PC-9 (cell line): ENCODE results near the gene SPPL3. TPM values are rescaled to one million over a fixed set of nuclear protein-coding genes. Genes with fewer than 3 reads are reported as not detected.

ENCODE experiments used
- BruUV-seq: library from RNA; stranded (reverse); fragments of 400-500 nt; replicated peaks from 2 replicates; lab custom pipeline; 2021; lab: Mats Ljungman, UMichigan
- CTCF ChIA-PET: fragments of 300-600 bp; sonication (Branson Sonifier 250); formaldehyde crosslinking; loops from one replicate; lab custom pipeline; 2022; ENCODE audit warnings: antibody characterized with exemption; lab: Charles Lee
- POLR2A ChIA-PET: fragments of 300-600 bp; sonication (Branson Sonifier 250); formaldehyde crosslinking; loops from one replicate; lab custom pipeline; 2022; ENCODE audit warnings: antibody characterized with exemption; ENCODE audit not compliant: unreplicated experiment; lab: Charles Lee
- DNase-seq, 2 experiments: peaks; one replicate each; pipeline versions ENCODE4 v3.0.0 to v3.0.0-alpha.2; 2015 to 2022; ENCODE audit warnings: mixed read lengths in 1 of 2
- H2AFZ ChIP-seq: fragments of 200-600 bp; sonication (generic); 2 replicates; pipeline ENCODE4 v1.8.1; 2017; ENCODE audit warnings: antibody characterized with exemption
- H3F3A ChIP-seq: fragments of 200-600 bp; sonication (generic); 2 replicates; pipeline ENCODE4 v1.8.1; 2017; ENCODE audit warnings: antibody characterized with exemption, mild to moderate bottlenecking, low read depth; ENCODE audit not compliant: insufficient read depth
- H3K27ac ChIP-seq: fragments of 200-600 bp; sonication (generic); 2 replicates; pipeline ENCODE4 v1.6.1; 2016; ENCODE audit warnings: mixed run types
- H3K27me3 ChIP-seq: fragments of 200-600 bp; sonication (generic); 2 replicates; pipeline ENCODE4 v1.6.1; 2016; ENCODE audit warnings: low read depth, mixed run types; ENCODE audit not compliant: insufficient read depth
- H3K36me3 ChIP-seq: fragments of 200-600 bp; sonication (generic); 2 replicates; pipeline ENCODE4 v1.6.1; 2016; ENCODE audit warnings: low read depth, mixed run types
- H3K4me1 ChIP-seq: fragments of 200-600 bp; sonication (generic); replicated peaks from 2 replicates; pipeline ENCODE4 v1.6.1; 2016; ENCODE audit warnings: mixed run types; ENCODE audit not compliant: insufficient read depth
- H3K4me2 ChIP-seq: fragments of 200-600 bp; sonication (generic); 2 replicates; pipeline ENCODE4 v1.6.1; 2017; ENCODE audit warnings: mixed run types
- H3K4me3 ChIP-seq: fragments of 200-600 bp; sonication (generic); 2 replicates; pipeline ENCODE4 v1.6.1; 2016; ENCODE audit warnings: mixed run types
- H3K79me2 ChIP-seq: fragments of 200-600 bp; sonication (generic); 2 replicates; pipeline ENCODE4 v1.6.1; 2017; ENCODE audit warnings: low read depth, mixed run types
- H3K9me2 ChIP-seq: fragments of 200-600 bp; sonication (generic); 2 replicates; pipeline ENCODE4 v1.8.1; 2017; ENCODE audit warnings: mild to moderate bottlenecking; ENCODE audit not compliant: insufficient read depth
- H3K9me3 ChIP-seq: fragments of 200-600 bp; sonication (generic); 2 replicates; pipeline ENCODE4 v1.8.1; 2016; ENCODE audit warnings: low read depth; ENCODE audit not compliant: insufficient read depth
- H4K20me1 ChIP-seq: fragments of 200-600 bp; sonication (generic); 2 replicates; pipeline ENCODE4 v1.8.1; 2017; ENCODE audit not compliant: insufficient read depth
- EZH2 ChIP-seq: fragments of 200-600 bp; sonication (generic); IDR thresholded peaks from 2 replicates; pipeline ENCODE4 v1.8.0; 2017; ENCODE audit warnings: antibody characterized with exemption, low read depth
- intact Hi-C: fragments of 100-400 bp; cut with micrococcal nuclease; formaldehyde crosslinking; loops from one replicate; pipeline ENCODE4 v1.10.0; 2022; ENCODE audit not compliant: unreplicated experiment
- total RNA-seq: library from RNA; stranded (reverse); gene quantifications from 2 replicates; pipeline ENCODE4 v1.2.3, GENCODE V29; 2021
- TF ChIP-seq, protein P1 (sequence below): fragments of 200-600 bp; sonication (generic); conservative IDR thresholded peaks from 2 replicates; pipeline ENCODE4 v1.6.1; 2017; ENCODE audit warnings: mixed run types, antibody characterized with exemption, mild to moderate bottlenecking, moderate library complexity

Gene SPPL3
- total RNA-seq, 1 experiment from 2014 or later = 44.7 TPM

DNA sequence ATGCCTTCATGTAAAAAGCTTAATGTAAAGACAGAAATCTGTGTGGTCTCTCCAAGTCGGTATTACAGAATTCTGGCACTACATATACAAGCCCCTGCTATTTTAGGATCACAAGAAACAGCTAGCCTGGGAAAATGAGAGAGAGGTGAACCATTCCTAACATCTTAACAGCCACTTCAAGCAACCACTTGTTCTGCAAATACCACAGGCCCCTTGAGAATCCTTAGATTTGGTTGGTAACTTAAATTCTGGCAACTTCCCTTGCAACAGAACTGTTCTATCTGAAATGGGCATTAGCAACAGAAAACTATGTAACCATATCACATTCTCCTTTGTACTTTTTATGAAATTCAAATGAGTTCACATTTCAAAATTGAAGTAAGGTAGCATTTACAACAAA lies 68.5 kb downstream of the SPPL3 start:
- TF ChIP-seq EZH2 = no peak
- TF ChIP-seq, protein P1, sequence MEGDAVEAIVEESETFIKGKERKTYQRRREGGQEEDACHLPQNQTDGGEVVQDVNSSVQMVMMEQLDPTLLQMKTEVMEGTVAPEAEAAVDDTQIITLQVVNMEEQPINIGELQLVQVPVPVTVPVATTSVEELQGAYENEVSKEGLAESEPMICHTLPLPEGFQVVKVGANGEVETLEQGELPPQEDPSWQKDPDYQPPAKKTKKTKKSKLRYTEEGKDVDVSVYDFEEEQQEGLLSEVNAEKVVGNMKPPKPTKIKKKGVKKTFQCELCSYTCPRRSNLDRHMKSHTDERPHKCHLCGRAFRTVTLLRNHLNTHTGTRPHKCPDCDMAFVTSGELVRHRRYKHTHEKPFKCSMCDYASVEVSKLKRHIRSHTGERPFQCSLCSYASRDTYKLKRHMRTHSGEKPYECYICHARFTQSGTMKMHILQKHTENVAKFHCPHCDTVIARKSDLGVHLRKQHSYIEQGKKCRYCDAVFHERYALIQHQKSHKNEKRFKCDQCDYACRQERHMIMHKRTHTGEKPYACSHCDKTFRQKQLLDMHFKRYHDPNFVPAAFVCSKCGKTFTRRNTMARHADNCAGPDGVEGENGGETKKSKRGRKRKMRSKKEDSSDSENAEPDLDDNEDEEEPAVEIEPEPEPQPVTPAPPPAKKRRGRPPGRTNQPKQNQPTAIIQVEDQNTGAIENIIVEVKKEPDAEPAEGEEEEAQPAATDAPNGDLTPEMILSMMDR = no peak
- intact Hi-C loops = no loop called here
- Histone ChIP-seq H3K79me2 (peaks cover 54% of the 10 kb centered on the region), H3F3A (peaks cover 17% of the 10 kb centered on the region; the same call in 1 of the 2 replicates), H3K9me2 (no peaks in the 10 kb centered on the region), H3K4me2 (no peak overlapping the region), H3K27ac (no peak overlapping the region), H3K9me3 (no peaks in the 10 kb centered on the region), H3K4me3 (no peak overlapping the region), H2AFZ (no peak overlapping the region), H3K36me3 (no peaks in the 10 kb centered on the region), H4K20me1 (peaks cover 44% of the 10 kb centered on the region), H3K4me1 (no peaks in the 10 kb centered on the region; the same call in 1 of the 2 replicates), H3K27me3 (no peaks in the 10 kb centered on the region)
- CTCF ChIA-PET = no interaction called here
- no peak for DNase-seq
- POLR2A ChIA-PET = no interaction called here
- BruUV-seq = no TSS peak

DNA sequence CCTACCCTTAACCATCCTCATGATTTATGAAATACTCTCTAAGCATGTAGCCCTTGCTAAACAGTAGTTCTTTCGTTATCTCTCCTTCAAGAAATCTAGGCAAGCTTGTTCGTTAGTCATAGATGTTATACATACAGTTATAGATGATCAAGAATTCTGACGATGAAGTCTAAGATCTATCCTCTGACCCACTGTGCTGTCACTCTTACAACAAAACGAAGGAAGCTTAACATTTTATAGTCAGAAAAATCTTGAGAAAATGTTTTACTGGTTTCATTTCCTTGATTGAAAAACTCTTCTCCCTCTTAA lies 68.9 kb downstream of the SPPL3 start:
- H3K9me3 ChIP-seq = no peaks in the 10 kb centered on the region
- POLR2A ChIA-PET = no interaction called here
- CTCF ChIA-PET = no interaction called here
- no peak overlapping the region for H3K4me3 ChIP-seq
- intact Hi-C loops = no loop called here
- H3K79me2 ChIP-seq = peaks cover 54% of the 10 kb centered on the region
- H3K9me2 ChIP-seq = no peaks in the 10 kb centered on the region
- no peaks in the 10 kb centered on the region for H3K36me3 ChIP-seq
- H3F3A ChIP-seq = peaks cover 18% of the 10 kb centered on the region; the same call in 1 of the 2 replicates
- no peaks in the 10 kb centered on the region for H3K27me3 ChIP-seq
- H3K4me2 ChIP-seq = no peak overlapping the region
- H3K4me1 ChIP-seq = no peaks in the 10 kb centered on the region; the same call in 1 of the 2 replicates
- peaks cover 45% of the 10 kb centered on the region for H4K20me1 ChIP-seq
- H3K27ac ChIP-seq = peak overlapping the region; percentile 16; the same call in 1 of the 2 replicates
- DNase-seq = no peak
- no peak for TF ChIP-seq EZH2
- TF ChIP-seq, protein P1 = no peak
- BruUV-seq = no TSS peak
- H2AFZ ChIP-seq = no peak overlapping the region

DNA sequence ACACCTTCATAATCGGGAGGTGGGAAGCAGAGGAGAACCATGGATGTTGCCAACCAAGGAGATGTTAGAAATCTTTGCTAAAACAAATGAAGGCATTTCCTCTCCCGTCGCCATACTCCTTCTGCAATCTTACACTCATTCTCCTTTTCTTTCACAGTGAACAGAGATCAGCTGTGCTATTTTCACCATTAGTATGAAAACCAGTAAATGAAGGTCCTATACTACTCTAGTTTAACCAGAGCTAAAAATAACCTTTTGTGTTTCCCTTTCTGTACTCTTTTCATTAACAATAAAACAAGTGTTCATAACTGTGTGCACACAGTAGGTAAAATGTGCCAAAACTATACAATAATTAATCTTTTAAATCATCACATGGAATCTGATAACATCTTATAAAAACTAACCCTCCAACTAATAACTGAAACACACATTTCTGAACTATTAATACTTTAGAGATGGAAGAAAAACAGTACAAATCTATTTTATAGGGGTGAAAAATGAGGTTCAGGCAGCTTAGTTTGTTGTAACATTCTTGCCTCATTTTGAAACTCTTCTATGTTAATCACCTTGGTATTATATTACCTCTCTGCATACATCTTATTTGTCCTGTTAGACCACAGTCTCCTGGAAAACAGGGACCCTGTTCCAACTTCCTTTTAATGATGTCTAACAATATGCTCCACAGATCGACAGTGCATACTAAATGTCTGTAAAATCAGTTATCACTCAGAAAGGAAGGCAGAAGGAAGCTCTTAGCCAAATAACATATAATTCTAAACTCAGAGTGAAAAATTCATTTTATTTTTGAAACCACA lies 69.5 kb downstream of the SPPL3 start:
- ChIA-PET POLR2A (no interaction called here), CTCF (no interaction called here)
- H3K79me2 ChIP-seq = peaks cover 53% of the 10 kb centered on the region
- no peak for DNase-seq
- intact Hi-C loops = no loop called here
- H3K9me2 ChIP-seq = no peaks in the 10 kb centered on the region
- no TSS peak for BruUV-seq
- H3K4me1 ChIP-seq = no peaks in the 10 kb centered on the region; the same call in 1 of the 2 replicates
- H3K27ac ChIP-seq = peak overlapping the region; percentile 16; the same call in 1 of the 2 replicates
- no peaks in the 10 kb centered on the region for H3K27me3 ChIP-seq
- H4K20me1 ChIP-seq = peaks cover 44% of the 10 kb centered on the region
- no peak overlapping the region for H2AFZ ChIP-seq
- TF ChIP-seq EZH2 = no peak
- TF ChIP-seq, protein P1 = no peak
- no peaks in the 10 kb centered on the region for H3K9me3 ChIP-seq
- no peaks in the 10 kb centered on the region for H3K36me3 ChIP-seq
- no peak overlapping the region for H3K4me3 ChIP-seq
- peaks cover 18% of the 10 kb centered on the region; the same call in 1 of the 2 replicates for H3F3A ChIP-seq
- no peak overlapping the region for H3K4me2 ChIP-seq
